ENCODE results near the gene PRPSAP1.

- TF ChIP-seq CTCF (conservative IDR thresholded peaks at IDR 0.05; ENCODE audit: low read depth, low read length) (no peak), EZH2phosphoT487 (IDR thresholded peaks at IDR 0.05; ENCODE audit: borderline replicate concordance, low read length) (no peak)
These were observed 26.1 kb upstream of the PRPSAP1 start for GRCh38 chr17:76379646-76380376.

All from PC-3 (cell line).